ENCODE results near the gene IPO11. TPM values are rescaled to one million over a fixed set of nuclear protein-coding genes. Genes with fewer than 3 reads are reported as not detected.
A peak's percentile ranks its signal among the peaks of the same experiment; 100 is the strongest.

Gene IPO11
- polyA plus RNA-seq (2013, experiment 1 of 2; ENCODE audit: insufficient read length), result 16.5 TPM
- 16.1 TPM for polyA plus RNA-seq (2013, experiment 2 of 2; ENCODE audit: insufficient read length)

DNA sequence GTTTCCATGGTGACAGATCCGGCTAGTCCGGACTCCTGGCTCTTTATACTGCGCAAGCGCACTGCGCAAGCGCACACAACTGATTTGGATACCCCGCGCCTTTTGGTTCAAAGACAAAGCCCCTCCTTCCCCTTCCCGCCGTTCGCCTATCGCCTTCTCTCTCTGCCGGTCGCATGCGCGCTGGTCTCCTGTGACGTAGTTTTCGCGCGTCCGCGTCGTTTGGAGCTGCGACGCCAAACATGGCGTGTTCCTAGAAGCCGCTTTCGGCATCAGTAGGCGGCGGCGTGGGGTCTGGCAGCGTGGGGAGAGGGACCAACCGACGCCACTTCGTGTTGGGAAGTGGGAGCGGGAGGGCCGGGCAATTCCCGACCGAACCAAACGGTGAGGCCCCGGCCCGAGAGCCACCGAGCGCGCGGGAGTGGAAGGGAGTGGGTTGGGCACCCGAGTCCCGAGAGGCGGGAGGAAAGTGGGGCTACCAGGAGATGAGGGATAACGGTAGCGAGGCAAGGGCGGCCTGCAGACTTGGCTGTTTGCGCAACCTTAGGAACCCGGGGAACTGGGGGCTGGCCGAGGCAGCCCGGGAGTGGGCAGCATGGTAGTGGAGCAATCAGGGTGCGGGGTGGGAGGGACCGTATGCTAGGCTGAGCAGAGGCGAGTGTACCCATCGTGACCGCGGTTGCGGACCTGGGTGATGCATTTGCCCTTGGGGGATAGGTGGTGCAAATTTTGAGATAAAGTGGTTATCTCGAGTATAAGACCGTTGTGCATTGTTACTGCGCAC, at the start of gene IPO11:
IPO11 (plus strand) TSS at position 215 of the 781 bp plus-strand sequence. CDS start 24,517 bp downstream, outside the sequence.
- DNase-seq, result peak; percentile 100

DNA sequence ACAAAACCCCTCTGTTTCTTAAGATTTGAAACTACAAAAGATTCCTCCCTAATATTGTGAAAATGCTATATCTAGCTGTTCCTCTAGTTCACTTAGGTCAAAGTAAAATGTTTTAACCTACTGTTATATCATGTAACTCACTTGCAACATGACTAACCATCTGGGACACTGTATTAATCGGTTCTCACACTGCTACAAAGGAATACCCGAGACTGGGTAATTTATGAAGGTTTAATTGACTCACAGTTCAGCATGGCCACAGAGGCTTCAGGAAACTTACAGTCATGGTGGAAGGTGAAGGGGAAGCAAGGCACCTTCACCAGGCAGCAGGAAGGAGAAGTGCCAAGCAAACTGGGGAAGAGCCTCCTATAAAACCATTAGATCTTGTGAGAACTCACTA, 43.5 kb upstream of the IPO11 start:
- no peak for DNase-seq

DNA sequence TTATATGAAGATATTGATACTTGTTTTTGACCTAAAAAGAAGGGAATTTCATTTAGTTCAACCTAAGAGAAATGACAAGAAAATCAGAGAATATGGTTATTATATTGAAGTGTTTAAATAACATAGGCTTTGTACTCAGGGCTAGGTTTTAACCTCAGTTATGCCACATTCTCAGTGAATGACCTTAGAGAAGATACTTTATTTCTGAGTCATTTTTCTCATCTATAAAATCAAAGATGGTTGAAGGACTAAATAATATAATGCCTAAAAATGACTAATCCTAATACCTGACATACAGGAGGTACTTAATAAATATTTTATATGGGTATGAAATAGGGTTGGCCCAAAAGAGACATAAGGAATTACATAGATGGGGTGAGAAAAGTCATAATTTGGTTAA, 41.2 kb upstream of the IPO11 start:
- peak; percentile 9 for DNase-seq

DNA sequence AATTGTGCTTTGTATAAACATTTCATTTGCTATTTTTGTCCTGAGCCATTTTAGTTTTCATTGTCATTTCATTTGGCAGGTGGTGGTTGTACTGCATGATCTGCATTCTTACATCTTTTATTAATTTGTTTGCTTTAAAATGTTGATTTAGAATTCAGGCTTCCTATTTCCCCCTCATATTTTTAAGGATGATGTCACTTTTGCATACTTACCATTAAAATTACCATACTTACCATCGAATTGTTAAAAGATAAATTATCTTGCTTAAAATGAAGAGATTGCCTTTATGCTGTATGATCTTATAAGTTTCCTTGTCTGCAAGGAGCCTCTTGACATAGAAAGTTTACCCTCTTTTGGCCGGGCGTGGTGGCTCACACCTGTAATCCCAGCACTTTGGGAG, 40.0 kb upstream of the IPO11 start:
- no peak for DNase-seq

DNA sequence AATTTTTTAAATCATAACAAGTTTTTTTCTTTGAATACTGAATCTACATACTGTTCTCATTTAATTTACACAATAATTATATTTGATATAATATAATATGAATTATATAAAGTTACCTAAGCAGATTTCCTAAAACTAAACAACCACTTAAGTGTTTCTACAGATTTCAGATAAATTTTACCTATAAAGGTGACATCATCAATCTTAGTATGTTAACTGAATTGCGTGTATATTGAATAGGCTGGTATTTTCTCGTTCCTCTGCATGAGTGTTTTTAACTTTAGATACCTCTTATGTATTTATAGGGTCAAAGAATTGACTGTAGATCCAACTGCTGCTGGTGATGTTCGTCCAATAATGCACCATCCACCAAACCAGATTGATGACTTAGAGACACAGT, 39.2 kb upstream of the IPO11 start:
- DNase-seq, result no peak

DNA sequence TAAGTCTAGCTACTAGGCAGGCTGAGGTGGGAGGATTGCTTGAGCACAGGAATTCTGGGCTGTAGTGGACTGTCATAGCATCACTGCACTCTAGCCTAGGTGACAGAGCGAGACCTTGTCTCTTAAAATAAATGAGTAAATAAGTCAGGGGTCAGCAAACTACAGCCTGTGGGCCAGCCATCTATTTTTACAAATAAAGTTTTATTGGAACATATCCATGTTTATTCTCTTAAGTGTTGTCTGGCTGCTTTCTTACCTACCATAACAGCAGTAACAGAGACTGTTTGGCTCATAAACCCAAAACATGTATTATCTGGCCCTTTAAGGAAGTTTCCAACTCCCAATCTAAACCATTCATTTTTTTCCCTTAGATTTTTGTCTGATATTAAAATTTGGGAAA, 38.5 kb upstream of the IPO11 start:
- no peak for DNase-seq

DNA sequence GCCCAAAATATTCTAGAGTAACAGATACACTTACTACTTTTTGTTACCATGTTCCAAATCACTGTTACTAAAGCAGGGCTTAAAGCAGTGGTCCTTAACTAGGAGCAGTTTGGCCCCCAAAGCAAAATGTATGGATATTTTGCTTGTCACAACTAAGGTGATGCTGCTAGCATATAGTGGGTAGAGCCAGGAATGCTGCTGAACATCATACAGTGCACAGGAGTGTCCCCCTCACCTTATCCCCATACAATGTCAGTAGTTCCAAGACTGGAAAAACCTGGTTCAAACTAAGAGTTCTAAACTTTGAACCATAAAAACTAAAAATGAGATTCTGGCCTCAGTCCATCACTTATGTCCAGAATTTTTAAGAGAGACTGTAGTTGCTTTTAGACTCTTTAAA, 36.9 kb upstream of the IPO11 start:
- DNase-seq, result no peak

DNA sequence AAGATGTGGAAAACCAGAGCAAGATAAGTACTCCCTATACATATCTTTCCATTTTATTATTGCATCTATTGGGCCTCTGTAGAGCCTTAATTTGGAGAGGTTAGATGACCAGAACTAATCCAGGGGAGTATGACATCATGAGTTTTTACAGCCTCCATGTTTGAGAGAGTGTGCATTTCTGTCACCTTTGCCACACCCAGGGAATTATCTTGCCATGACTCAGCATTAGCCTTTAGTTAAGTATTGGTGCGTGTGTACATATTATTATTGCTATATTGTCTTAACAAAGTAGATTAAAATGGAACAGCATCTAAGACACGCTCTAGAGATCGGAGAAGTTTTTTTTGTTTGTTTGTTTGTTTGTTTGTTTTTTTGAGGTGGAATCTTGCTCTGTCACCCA, 36.5 kb upstream of the IPO11 start:
- no peak for DNase-seq

DNA sequence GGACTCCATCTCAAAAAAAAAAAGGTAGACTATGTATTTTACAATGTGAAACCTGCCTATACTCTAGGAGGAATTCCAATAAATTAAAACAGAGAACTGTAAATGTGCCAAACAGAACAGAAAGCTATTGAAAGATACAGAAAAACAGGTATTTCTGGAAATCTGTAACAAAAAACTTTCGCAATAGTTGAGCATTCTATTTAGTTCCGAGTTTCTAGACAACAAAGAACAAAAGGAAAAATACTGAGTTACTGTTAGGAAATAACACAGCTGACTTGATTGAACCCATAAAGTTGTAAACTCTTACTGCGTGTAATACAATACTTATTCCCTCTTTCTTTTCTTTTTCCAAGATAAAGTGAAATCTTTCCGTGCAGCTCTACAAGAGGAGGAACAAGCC, 27.4 kb upstream of the IPO11 start:
- no peak for DNase-seq

DNA sequence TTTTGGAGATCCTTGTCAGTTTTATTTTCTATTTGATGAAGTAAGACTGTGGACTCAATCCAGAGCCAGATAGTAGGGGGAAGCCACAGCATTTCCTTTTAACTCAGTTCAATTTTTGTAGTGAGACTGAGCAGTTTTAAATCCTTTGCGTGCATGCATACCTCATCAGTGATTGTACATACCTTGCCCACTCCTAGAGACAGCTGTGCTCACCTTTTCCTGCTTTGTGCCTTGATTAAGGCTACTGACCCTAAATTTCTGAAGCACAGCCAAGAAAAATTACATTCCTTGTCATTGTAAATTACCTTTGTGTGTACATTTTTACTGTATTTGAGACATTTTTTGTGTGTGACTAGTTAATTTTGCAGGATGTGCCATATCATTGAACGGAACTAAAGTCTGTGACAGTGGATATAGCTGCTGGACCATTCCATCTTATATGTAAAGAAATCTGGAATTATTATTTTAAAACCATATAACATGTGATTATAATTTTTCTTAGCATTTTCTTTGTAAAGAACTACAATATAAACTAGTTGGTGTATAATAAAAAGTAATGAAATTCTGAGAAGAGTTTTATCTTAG, 26.7 kb upstream of the IPO11 start:
- DNase-seq, result no peak

DNA sequence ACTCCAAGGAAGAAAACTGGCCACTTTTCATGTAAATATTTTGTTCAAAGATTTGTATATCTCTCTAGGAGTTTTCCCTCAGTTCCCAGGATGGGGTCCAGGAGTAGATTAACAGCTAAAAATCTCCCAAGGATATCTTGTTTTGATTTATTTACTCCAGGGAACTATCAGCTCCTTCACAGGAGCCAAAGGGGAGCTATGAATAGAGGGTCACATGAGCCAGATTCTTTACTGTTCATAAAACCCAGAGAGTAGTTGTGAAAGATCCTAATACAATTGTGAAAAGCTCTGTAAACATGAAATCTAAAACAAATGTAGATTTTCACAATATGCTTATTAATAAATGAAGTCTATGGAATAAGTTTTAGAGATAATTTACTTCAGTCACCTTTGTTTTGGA, 25.7 kb upstream of the IPO11 start:
- no peak for DNase-seq

DNA sequence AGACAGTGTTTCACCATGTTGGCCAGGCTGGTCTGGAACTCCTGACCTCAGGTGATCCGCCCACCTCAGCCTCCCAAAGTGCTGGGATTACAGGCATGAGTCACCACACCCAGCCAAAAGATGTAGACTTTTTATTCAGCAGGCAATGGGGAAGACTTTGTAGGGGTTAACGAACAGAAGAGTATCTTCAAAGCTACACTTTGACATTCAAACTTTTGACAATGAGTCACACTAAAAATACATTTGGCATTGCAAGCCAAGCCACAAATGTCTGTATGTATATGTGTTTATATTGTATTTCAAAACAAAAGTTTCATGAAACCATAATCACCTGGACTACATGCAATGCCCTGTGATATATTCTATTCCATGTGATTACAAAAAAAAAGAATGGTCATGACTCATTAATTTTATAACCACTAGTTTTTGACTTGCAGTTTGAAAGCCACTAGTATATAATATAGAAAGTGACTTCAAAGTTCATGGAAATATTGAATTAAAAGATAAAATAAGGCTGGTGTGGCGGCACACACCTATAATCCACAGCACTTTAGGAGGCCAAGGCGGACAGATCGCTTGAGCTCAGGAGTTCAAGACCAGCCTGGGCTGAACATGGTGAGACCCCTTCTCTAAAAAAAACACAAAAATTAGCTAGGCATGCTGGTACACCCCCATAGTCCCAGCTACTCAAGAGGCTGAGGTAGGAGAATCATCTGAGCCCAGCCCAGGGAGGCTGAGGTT, 17.2 kb upstream of the IPO11 start:
- DNase-seq, result peak; percentile 10

DNA sequence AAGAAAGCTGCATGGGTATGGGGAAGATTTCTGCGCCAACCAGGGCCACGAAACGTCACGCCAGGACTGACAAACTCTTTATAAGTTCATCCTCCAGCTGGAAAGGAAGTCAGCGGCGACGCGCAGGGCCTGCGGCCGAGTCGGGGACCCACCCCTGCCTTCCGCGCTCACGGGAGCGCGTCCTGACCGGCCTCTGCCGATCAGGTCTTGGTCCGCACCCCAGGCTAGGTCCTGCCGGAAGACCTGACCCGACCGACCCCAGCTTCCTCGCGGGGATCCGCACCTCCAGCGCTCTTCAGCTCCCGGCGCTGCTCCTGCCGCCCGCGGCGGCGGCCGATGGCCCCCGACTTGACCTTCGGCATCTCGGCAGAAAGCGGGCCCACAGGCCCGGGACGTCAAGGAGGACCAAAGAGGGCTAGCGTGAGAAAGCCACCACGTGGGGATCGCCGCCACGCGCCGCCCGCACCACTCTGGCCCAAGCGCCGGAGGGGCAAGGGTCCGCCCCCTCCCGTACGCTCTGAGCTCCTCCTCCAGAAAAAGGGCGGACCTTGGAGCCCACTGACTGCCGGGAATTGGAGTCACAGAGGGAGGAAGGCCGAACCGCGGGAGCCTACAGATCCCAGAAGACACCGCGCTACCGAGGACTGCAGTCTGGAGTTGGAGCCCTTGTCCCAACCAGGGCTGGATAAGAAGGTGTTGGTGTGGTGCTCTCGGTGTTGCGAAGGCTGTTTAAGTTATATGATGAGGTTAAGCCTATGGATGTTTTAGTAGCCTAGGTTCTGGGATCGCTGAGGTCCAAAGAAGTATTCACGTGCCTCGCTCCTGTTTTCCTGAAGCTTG, 8.9 kb upstream of the IPO11 start, which contains the start of gene DIMT1:
DIMT1 (minus strand) TSS at position 495 of the 840 bp plus-strand sequence; CDS start at position 362, 133 bp downstream.
- peak; percentile 98 for DNase-seq

DNA sequence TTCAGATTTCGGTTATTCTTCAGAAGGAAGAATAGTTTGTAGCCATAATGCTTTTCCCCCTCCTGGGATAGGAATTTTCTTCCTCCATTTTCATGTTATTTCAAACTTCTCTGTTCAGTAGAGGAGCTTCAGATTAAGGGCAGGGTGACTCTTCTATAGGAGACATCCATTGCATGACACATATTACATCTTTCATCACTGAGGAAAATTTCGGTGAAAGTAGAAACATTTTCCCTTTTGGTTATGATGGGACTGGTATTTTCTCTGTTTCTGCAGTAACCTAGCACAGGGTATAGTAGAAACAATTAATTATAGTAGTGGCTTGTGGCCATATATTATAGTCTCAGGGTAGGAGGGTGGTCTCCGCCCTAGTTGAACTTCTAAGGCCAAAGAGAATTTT, 1.1 kb downstream of the IPO11 start:
- DNase-seq, result no peak

DNA sequence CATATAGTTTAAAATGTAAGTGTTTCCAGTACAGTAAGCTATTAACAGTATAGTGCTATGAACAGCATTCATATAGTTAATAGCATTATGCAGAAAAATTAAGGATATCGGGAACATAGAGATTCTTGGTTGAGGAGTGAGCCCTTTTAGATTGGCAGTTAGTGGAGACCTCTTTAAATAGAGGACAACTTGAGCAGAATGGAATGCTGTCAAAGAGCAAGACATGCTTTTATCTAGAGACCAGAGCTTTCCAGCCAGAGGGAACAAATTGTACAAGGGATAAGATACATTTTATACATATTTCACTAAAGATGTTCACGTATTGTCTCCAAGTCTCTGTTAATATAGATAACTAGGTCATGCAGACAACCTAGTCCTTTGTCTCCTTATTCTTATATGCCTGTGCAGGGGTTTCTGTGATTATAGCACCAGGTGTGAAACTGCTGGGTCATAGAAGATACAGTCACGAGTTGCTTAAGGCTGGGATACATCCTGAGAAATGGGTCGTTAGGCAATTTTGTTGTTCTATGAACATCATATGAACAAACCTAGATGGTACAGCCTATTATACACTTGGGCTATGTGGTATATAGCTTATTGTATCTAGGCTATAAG, 6.0 kb downstream of the IPO11 start:
- no peak for DNase-seq

DNA sequence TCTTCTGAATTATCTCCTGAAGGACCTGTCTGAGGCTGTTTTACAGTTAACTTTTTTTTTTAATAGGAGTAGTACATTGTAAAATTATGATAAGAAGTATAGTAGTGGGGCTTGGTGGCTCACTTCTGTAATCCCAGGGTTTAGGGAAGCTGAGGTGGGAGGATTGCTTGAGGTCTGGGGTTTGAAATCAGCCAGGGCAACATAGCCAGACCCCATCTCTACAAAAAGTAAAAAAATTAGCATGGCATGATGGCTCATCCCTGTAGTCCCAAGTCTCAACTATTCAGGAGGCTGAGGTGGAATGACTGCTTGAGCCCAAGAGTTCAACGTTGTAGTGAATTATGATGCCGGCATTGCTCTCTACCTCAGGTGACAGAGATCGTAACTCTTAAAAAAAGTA, 7.0 kb downstream of the IPO11 start:
- no peak for DNase-seq

DNA sequence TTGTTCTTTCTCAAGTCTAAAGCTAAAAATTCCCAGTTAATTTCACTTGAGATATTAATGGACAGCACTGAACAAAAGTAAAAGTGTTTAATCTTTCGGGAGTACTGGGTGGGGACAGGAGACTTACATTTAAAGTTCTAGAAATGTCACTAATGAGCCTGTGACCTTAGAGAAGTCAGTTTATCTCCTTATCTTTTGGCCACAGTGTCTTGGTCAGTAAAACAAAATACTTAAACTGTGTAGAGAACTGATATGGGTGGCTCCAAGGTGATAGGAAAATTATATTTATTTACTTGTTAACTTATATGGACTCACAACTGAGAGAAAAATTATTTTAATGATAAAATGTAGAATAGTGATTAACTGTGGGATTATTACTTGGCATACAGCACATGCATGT, 8.9 kb downstream of the IPO11 start:
- DNase-seq, result no peak

DNA sequence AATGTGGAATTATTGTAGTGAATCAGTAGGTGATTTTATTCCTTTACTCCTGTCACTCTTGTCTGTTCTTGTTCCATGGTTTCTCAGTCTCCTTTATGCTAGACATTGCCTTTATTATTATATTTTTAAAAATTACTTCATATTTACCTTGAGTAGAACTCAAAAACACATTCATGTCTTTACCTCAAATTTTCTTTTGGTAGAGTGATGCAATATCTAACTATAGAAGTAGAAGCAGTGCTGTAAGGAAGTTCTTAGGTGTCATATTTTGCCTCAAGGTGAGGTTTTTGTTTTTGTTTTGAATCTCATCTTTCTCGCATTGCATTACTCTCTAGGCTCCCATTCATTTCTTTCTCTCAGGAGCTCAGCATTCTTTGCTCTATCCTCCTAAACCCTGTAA, 12.2 kb downstream of the IPO11 start:
- DNase-seq, result no peak

DNA sequence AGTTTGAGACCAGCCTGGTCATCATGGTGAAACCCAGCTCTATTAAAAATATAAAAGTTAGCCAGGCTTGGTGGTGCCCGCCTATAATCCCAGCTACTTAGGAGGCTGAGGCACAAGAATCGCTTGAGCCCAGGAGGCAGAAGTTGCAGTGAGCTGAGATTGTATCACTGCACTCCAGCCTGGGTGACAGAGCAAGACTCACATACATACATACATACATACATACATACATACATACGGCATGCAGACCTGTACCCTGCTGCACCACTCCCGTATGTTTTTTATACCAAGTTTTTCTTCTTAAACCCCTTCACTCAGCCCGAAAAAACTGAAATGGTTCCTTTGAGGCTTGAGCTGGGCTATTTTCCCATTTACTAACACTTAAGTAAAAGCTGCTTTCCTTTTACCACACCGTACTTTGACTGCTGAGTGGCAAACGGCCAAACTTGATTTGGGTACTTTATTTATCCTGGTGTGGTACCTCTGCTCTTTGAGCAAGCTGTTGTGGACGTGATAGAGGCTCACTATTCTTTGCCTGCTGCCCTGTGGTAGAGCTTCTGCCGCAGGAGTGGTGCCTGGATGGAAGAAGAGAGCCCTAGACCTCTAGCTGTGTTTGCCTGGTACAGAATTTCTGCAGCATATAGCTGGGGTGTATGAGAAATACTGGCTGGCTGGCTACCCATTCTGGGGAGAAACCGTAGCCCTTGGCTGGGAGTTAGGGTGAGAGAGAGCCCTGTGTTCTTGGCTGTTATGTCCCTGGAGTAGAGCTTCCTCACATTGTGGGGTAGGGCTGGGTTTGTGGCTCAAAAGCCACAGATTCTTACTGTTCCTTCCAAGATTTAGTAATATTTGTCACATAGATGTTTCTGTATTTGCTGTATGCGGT, 19.4 kb downstream of the IPO11 start:
- no peak for DNase-seq

DNA sequence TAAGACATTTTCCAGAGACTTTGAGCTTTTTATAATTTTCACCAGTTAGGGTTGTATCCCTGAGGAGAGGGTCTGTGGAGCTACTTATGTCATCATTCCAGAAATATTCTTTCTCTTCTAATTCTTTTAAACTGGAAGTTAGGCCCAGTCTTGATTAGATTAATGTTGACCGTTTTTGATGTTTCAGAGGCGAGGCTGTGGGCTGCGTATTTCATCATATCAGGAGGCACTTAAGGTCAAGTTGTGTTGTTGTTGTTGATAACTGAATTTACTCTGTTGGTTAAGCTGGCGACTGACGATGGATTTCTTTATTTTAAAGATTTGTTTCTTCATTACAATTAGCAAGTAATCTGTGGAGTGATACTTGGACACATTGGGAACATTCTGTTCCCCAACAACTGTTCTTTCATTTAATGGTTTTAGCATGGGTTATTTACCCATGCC, 20.1 kb downstream of the IPO11 start:
- no peak for DNase-seq

DNA sequence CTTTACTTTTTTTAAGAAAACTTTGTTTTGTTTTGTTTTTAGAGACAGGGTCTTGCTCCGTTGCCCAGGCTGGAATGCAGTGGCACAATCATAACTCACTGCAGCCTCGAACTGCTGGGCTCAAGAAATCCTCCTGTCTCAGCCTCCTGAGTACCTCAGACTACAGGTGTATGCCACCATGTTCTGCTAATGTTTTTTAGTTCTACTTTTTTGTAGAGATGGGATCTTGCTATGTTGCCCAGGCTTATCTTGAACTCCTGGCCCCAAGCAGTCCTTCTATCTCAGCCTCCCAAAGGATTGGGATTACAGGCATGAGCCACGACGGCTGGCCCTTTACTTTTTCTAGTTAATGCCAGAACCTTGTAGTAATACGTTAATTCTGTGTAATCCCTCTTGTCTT, 36.0 kb downstream of the IPO11 start:
- DNase-seq, result no peak

All from fibroblast of skin of abdomen (primary cell).